Right ventricle myocardium inferior (tissue), 1 donor: Measurements from ENCODE around the gene ZNF480. TPM values are rescaled to one million over a fixed set of nuclear protein-coding genes. Genes with fewer than 3 reads are reported as not detected.
A peak's percentile ranks its signal among the peaks of the same experiment; 100 is the strongest.
"Not testable (repeated sequence)": the region's sequence is repeated elsewhere in the genome, so short reads cannot be mapped to it uniquely, and the experiment has no call there.

Experiments used
- ATAC-seq: fragments of 200-7000 bp; cut with Tn5 transposase; one replicate; pipeline ENCODE4 v1.9.1; 2020; ENCODE audit warnings: mild to moderate bottlenecking, moderate library complexity
- DNase-seq: peaks from one replicate; pipeline ENCODE4 v3.0.0; 2021; ENCODE audit errors: missing footprints
- intact Hi-C: fragments of 100-400 bp; cut with DNase I; formaldehyde crosslinking; loops from one replicate; pipeline ENCODE4 v1.11.0; 2022
- long read RNA-seq: library from polyadenylated mRNA; unstranded; transcript quantifications from one replicate; pipeline ENCODE4 v2.0.0, GENCODE V29; 2021
- total RNA-seq: library from RNA; stranded (reverse); fragmentation: NEBNext Ultra II Directional; extraction: Animal tissue kit (Norgen Biotek cat#: 25700); gene quantifications from one replicate; pipeline ENCODE4 v1.2.1, GENCODE V29; 2021
- donor health status: DM: no; HTN: yes; CAD: no; lungs with severe emphysema.

Gene ZNF480
- total RNA-seq: 18.5 TPM
- long read RNA-seq, full-length matches to known transcripts: 6 of 8 reads
- long read RNA-seq, partial matches to known transcripts: 0 of 8 reads
- long read RNA-seq, other reads (novel, unspliced or antisense): 2 of 8 reads

DNA sequence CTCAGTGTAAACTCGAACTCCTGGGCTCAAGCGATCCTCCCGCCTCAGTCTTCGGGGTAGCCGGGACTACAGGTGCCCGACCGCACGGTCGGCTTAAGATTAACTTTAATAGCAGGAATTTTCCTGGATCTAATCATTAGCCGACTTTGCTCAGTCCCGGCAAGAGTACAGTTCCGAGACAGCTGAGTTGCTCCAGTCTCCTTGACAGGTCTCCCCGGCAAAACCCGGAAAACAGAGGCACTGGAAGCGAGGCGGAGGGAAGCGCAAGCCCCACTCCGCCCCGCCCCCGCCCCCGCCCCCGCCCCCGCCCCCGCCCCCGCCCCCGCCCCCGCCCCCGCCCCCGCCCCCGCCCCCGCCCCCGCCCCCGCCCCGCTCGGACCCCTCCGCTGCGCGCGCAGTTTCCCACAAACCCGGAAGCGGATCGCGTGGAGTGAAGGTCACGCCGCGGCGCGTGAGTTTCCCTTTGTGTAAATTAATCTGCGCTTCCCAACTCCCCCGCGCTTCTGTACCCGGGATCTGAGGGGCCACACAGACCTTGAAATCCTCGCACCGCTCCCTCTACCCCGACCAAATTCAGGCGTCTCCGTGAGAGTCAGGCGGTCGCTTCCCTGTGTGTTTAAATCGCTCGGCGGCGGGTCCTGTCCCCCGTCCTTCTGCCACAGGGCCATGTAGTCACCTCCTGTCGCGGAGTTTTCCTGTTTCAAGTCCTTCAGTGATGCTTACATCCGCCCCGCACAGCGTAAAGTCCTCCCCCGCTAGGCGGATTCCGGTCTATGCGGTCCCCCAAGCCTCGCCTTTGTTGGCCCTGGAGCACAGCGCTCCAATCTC is at the start of gene ZNF480:
ZNF480 (plus strand) TSS at position 397 of the 828 bp plus-strand sequence. CDS start 3,244 bp downstream, outside the sequence.
- DNase-seq (peak; percentile 96), ATAC-seq (peak; percentile 88)
- intact Hi-C loops: loop anchor here (1.0 to 5.0 kb wide), 3 partner anchors 28 to 305 kb away; partner anchors contain the start of genes ZNF610 and ZNF766

DNA sequence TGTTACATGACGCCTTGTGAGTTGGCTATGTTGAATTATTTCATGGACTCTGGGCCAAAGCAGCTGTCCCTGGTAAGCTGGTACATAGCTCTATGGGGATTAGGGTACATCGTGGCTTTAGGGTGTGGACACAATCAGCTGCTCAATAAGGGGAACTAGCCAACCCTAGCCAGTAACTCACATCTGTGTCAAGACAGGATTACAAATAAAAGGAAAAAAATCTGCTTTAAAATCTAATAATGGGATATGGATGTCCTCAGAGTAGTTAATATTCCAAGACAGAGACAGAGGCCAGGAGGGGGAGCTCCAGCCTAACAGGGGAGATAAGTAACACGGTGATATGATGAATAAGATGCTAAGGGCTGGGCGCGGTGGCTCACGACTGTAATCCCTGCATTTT is 48.7 kb upstream of the ZNF480 start:
- peak; percentile 54 for ATAC-seq
- intact Hi-C loops: loop anchor here (2.0 kb wide), 1 partner anchor 501 kb away; no protein-coding TSS in a partner anchor
- DNase-seq: peak; percentile 74

DNA sequence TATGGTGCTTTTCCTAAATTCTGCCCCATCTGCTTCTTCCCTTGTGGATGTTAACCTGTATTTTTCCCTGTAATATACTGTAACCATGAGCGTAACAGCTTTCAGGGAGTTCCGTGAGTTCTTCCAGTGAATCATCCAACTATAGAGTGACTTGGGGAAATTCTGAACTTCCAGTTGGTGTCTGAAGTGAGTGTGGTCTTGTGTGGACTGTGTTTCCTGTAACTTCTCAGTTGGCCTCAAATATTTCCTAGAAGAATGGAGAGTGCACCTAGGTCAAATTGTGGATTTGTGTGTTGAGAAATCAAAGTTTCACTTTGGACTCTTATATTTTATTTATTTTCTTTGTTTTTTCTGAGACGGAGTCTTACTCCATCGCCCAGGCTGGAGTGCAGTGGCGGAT is 38.5 kb upstream of the ZNF480 start:
- intact Hi-C loops: no loop called here
- no peak for ATAC-seq
- no peak for DNase-seq

DNA sequence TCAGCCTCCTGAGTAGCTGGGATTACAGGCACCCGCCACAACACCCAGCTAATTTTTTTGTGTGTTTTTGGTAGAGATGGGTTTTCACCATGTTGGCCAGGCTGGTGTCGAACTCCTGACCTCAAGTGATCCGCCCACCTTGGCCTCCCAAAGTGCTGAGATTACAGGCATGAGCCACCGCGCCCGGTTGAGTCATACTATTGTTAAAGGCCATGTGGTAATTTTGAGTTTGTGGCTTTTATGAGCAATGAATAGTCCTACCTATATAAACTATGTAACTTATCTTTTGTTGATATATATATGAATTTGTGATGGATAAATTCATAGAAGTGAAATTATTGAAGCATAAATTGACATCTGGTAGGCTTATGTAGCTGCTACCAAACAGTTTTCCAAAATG is 31.4 kb upstream of the ZNF480 start:
- intact Hi-C loops, ATAC-seq, DNase-seq: not testable (repeated sequence)

DNA sequence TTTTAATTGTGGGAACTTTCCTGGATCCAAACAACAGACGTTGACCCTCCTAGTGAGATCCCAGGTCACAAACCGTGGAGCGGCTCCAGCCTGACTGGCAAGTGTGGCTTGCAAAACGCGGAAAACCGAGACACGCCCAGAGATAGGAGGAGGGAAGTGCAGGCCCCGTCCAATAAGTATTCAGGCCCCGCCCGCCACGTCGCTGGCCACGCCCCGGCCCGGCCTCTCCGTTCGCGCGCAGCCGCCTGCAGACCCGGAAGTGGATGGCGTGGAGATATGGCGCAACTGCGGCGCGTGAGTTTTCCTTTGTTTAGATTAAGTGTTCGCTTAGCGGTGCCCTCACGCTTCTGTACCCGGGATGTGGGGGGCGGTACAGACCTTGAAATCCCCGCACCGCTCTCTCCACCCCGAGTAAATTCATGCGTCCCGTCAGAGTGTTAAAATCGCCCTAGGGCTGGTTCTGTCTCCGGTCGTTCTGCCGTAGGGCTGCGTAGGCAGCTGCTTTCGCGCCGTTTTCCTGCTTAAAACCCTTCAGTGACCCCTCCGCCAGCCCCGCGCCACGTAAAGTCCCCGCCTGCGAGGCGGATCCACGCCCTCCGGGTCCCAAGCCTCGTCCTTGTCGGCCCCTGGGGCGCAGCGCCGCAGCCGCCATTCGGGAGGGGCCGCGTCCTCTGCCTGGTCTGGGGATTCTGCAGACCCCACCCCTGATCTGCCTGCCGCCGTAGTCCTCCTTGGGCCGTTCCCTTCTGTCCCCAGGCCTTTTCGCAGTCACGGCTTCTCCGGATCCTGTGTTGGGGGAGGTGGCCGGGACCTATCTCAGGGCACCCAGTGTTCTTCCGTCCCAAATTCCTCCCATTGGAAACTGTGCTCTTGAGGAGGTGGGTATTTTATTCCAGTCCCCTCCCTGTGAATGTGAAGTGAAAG is 27.4 kb upstream of the ZNF480 start, which contains the start of gene ZNF766:
ZNF766 (plus strand) TSS at position 250 of the 924 bp plus-strand sequence; CDS start at position 277, 27 bp downstream.
- peak; percentile 100 for ATAC-seq
- intact Hi-C loops: loop anchor here (1.0 kb wide), 1 partner anchor 27 kb away; no protein-coding TSS in a partner anchor
- DNase-seq: peak; percentile 99

DNA sequence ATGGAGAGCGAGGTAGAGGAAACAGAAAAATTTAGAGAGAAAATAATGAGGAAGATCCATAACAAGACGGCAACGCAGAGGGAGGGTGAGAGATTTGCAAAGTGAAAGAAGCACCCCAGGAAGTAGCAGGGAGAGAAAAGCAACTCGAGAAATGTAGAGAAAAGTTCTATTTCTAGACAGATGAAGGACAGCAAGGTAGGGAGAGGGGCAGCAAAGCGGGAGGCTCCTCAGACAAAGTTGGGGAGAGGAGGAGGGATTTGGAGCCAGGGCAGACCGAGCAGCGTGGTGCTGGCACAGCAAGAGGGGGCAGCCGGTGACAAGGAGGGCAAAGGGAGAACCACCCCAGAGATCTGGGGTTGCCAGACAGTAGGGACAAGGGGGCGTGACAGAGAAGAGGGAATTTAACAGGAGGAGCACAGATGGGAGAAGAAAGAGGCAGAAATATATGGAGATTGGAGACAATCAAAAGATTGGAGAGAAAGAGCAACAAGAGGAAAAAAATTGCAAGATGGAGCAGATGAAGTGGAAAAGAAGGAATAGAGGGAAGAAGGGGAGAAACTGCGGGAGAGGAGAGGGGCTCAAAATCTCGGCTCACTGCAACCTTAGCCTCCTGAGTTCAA is 26.6 kb upstream of the ZNF480 start:
- DNase-seq: no peak
- ATAC-seq: no peak
- intact Hi-C loops: no loop called here

DNA sequence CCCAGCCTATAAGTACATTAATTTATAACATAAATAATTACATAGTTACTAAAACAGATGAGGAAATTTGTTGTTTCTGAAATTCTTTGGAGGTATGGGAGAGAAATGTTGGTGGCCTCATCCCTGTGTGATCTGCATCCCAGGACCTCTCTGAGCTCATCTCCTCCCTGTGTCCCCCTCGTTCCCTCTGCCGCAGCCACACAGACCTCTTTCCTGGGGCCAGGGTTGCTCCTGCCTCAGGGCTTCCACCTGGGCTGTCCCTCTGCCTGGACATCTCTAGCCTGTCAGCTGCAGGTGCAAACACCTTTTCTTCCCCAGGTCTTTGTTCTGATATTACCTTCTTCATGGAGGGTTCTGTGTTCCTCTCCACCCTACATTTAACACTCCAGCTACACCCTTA is 23.7 kb upstream of the ZNF480 start:
- no peak for DNase-seq
- no peak for ATAC-seq
- intact Hi-C loops: no loop called here

DNA sequence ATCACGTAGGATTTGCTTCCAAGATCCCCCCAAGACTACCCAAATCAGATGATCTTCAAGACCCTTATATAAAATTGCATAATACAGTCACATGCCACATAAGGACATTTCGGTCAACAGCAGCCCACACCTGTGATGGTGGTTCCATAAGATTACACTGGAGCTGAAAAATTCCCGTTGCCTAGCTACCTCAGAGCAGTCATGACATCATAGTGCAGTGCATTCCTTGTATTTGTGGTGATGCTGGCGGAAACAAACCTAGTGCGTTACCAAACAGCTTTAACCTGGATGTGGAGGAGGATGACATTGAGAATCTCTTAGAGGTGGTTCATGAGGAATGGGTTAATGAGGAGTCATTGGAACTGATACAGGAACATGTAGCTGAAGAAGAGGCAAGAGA is 22.8 kb upstream of the ZNF480 start:
- DNase-seq (no peak), ATAC-seq (no peak)
- intact Hi-C loops: no loop called here

DNA sequence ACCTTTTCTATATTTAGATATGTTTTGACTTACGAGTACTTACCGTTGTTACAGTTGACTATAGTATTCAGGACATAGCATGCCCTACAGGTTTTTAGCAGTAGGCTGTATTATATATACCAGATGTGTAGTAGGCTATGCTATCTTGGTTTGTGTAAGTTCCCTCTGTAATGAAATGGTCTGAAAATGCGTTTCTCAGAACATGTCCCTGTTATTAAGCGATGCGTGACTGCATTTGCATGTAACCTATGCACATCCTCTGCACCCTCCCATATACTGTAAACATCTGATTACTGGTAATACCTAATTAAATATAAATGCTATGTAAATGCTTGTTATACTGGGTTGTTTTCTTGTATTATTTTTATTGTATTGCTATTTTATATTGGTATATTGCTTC is 21.0 kb upstream of the ZNF480 start:
- intact Hi-C loops: no loop called here
- no peak for ATAC-seq
- DNase-seq: no peak

DNA sequence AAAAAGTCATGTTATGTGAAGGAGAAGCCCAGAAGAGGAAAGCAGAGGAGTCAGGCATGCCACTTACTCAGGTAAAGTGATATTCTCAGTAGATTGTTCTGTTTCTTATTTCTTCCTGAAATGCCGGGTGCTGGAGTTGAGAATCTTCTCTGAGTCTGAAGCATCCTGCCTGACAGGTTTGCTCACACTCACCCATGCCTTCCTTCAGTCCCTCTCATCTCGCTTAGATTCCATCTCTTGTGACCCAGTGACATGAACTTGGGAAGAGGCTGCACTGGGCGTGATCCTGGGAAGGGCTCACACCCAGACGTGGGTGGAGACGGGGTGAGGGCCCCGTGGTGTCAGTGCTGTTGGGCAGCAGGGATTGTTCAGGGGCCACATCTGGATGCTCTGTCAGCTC is 19.5 kb upstream of the ZNF480 start:
- intact Hi-C loops: no loop called here
- DNase-seq: no peak

DNA sequence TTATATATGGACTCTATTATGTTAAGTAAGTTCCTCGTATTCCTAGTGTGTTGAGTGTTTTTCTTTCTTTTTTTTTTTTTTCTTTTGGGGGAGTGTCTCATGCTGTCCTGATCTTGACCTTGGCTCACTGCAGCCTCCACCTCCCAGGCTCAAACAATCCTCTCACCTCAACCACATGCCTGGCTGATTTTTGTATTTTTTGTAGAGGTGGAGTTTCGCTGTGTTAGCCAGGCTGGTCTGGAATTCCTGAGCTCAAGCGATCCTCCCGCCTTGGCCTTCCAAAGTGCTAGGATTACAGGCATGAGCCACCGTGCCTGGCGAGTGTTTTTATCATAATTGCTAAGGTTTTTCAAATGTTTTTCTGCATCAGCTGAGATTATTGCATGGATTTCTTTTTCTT is 10.7 kb upstream of the ZNF480 start:
- DNase-seq: no peak

More for the DNA sequence above, 19.5 kb upstream of the ZNF480 start:
- ATAC-seq: no peak

DNA sequence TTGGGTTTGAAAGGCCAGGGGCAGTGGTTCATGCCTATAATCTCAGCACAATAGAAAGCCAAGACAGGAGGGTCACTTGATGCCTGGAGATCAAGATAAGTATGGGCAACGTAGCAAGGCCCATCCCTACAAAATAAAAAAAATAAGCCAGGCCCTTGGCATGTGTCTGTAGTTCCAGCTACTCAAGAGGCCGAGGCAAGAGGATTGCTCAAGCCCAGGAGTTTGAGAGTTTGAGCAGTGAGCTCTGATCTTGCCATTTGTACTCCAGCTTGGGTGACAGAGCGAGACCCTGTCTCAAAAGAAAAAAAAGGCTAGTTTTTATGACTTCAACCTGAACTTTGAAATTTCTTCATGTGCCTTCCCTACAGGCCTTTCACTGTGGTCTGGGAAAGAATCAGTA is 5.2 kb upstream of the ZNF480 start:
- intact Hi-C loops: no loop called here
- ATAC-seq (no peak), DNase-seq (no peak)

More for the DNA sequence above, 10.7 kb upstream of the ZNF480 start:
- ATAC-seq: no peak
- intact Hi-C loops: no loop called here

DNA sequence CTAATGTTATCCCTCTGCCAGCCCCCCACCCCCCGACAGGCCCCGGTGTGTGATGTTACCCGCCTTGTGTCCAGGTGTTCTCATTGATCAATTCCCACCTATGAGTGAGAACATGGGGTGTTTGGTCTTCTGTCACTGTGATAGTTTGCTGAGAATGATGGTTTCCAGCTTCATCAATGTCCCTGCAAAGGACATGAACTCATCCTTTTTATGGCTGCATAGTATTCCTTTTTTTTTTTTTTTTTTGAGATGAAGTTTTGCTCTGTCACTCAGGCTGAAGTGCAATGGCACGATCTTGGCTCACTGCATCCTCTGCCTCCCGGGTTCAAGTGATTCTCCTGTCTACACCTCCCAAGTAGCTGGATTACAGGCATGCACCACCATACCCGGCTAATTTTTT is 4.0 kb upstream of the ZNF480 start:
- intact Hi-C loops, ATAC-seq, DNase-seq: not testable (repeated sequence)

DNA sequence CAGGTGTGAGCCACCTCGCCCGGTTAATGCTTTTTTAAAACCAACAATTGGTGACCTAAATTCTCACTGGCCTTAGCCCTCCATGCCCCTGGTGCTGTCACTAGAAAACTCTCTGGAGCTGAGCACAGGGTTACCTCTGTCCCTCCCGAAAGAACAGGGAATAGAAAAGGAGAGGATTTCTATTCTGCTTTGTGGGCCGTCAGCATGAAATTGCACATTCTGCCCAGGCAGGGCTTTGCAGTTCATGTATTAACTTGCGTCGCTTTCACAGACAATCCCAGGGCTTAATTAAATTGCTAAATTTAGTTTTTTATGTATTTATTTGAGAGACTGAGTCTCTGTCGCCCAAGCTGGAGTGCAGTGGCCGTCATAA is 583 bp upstream of the ZNF480 start:
- DNase-seq (no peak), ATAC-seq (no peak)
- intact Hi-C loops: loop anchor here (1.0 to 5.0 kb wide), 3 partner anchors 27 to 306 kb away; partner anchors contain the start of genes ZNF610 and ZNF766

DNA sequence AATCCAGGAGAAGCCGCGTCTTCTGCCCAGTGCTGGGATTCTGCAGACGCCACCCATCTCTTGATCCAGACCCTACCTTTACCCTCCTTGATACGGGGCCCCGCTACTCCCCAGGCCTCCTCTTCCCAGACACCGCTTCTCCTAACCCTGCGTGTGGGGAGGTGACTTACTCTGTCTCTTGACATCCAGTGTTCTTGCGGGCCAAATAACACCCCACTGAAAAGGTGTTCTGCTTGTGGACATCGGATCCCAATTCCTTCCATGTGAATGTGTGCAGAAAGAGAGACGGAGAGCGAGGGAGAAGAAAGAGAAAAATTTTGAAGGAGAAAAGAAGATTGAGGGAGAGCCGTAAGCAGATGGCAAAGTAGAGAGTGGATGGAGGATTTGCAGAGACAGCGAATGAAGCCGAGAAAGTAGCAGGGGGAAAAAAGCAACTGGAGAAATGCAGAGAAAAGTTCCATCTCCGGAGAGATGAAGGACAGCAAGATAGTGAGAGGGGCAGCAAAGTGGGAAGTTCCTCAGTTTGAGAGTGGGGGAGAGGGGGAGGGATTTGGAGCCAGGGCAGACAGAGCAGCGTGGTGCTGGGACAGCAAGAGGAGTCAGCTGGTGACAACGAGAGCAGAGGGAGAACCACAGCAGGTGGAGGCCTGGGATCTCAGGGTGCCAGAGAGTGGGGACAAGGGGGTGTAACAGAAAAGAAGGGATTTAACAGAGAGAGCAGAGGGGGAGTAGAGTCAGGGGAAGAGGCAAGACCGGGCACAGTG is 814 bp downstream of the ZNF480 start:
- ATAC-seq (no peak), DNase-seq (no peak)
- intact Hi-C loops: loop anchor here (2.0 to 5.0 kb wide), 2 partner anchors 39 to 305 kb away; partner anchors contain the start of gene ZNF610

DNA sequence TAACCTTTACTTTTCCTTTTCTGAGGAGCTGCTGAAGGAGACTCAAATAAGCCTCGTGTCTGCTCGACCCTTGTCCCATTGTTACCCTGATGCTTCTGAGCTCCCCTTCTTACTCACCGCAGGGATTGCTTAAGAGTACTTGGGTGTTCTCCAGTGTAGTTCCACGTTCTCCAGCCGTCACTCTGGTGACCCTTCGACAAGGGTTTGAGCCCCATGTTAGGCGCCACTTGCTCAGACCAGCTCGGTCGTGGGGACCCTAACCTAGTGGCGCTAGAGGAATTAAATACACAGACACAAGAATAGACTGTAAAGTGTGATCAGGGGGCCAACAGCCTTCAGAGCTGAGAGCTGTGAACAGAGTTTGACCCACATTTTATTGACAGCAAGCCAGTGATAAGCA is 10.3 kb downstream of the ZNF480 start:
- DNase-seq: no peak
- intact Hi-C loops: no loop called here
- no peak for ATAC-seq

DNA sequence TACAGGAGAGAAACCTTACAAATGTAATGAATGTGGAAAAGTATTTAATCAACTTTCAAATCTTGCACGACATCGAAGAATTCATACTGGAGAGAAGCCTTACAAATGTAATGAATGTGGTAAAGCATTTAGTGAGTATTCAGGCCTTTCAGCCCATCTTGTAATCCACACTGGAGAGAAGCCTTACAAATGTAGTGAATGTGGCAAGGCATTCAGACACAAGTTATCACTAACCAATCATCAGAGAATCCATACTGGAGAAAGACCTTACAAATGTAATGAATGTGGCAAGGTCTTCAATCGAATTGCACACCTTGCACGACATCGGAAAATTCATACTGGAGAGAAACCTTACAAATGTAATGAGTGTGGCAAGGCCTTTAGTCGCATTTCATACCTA is 25.5 kb downstream of the ZNF480 start:
- intact Hi-C loops: no loop called here
- no peak for ATAC-seq
- DNase-seq: no peak

DNA sequence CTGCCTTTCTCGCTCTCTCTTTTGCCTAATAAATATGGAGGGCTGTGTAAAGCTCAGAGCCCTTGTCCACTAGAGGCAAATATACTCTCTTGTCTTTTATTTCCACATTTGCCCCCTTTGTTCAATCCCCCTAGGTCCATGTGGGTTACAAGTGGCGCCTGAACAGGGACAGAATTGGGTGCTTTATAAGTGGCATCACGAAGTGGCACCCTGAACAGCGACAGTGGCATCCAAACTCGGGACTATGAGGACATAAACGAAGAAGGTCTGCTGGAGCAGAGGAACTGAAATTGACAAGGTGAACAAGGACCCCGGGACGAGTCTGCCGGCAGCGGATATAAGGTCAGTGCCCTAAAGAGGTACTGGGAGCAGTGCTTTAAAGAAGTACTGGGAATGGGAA is 34.8 kb downstream of the ZNF480 start:
- no peak for DNase-seq
- no peak for ATAC-seq
- intact Hi-C loops: no loop called here
